Activated CD8-positive, alpha-beta memory T cell treated with anti-CD3 and anti-CD28 coated beads, Interleukin-2, amount 10 ng/mL, durations not matched to agents 7 days and 5 days (primary cell): Measurements from ENCODE around the gene RBM19. TPM values are rescaled to one million over a fixed set of nuclear protein-coding genes. Genes with fewer than 3 reads are reported as not detected.

Experiments used
- ATAC-seq: fragments of 150-1000 bp; cut with Tn5 transposase; one replicate; pipeline ENCODE4 v1.10.0; 2021; ENCODE audit warnings: moderate library complexity
- CTCF ChIA-PET: fragments of 350-600 bp; sonication (Branson Sonifier 250); formaldehyde crosslinking; loops from one replicate; lab custom pipeline; 2021; ENCODE audit warnings: antibody characterized with exemption; lab: Charles Lee
- DNase-seq: peaks from one replicate; pipeline ENCODE4 v3.0.0-alpha.2; 2020
- H3K27ac Mint-ChIP-seq: one replicate; pipeline ENCODE4 v1.8.0; 2021; ENCODE audit warnings: mild to moderate bottlenecking, mixed read lengths
- H3K27me3 Mint-ChIP-seq: one replicate; pipeline ENCODE4 v1.8.0; 2021; ENCODE audit warnings: mixed read lengths
- H3K36me3 Mint-ChIP-seq: one replicate; pipeline ENCODE4 v1.8.0; 2021; ENCODE audit warnings: mild to moderate bottlenecking, mixed read lengths
- H3K4me1 Mint-ChIP-seq: one replicate; pipeline ENCODE4 v1.8.0; 2021; ENCODE audit warnings: mixed read lengths
- H3K4me3 Mint-ChIP-seq: one replicate; pipeline ENCODE4 v1.8.0; 2021; ENCODE audit warnings: mild to moderate bottlenecking, moderate library complexity, mixed read lengths
- H3K9me3 Mint-ChIP-seq: one replicate; pipeline ENCODE4 v1.8.0; 2022; ENCODE audit warnings: low read depth, mixed read lengths
- total RNA-seq, 2 experiments: library from RNA; stranded (reverse); gene quantifications; one replicate each; pipeline ENCODE4 v1.2.3, GENCODE V29; 2021

The RBM19 gene
- total RNA-seq, 2 experiments from 2014 or later: 39.8 to 55.7 TPM

DNA sequence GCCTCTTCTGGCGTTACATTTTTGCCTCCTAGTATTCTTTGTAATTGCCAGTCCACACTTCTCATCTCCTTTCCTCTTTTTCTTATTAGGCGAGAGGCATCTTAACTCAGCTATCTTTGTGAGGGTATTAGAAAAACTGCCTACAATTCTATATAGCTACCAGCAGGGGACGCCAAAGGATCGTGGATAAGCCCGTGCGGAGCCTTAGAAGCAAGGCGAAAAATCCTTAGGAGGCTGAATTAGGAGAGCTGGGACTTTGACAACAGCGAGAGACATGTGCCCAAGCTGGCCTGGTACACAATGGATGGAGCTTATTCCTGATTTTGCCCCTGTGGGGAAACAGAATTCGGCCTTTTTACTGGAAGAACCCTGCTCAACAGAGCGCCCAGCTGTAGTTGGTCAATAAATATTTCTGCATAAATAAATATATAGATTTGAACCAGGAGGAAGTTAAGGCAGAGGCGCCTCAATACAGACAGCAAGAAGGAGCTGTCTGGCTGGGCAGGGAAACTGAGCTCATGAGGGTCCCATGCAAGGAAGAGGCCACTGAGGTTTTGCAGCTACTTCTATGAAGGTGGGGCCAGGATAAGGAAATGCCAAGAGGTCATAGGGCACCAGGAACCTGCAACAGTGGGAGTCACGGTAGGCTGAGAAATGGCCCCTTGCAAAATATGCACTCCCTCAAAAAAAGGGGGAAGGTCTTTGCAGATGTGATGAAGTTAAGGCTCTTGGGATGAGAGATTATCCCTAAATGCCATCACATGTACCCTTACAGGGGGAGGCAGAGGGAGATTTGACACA lies 14.6 kb upstream of the RBM19 start:
- no peak for DNase-seq
- CTCF ChIA-PET: interaction anchor here (0.5 to 3.6 kb wide), 18 partner anchors 9 to 1937 kb away, joined by 3 to 32 read pairs (median 3); partner anchors contain the start of gene RBM19
- peaks cover 3% of the 10 kb centered on the region for H3K27me3 Mint-ChIP-seq
- H3K4me1 Mint-ChIP-seq: no peaks in the 10 kb centered on the region
- no peaks in the 10 kb centered on the region for H3K36me3 Mint-ChIP-seq
- ATAC-seq: no peak
- H3K4me3 Mint-ChIP-seq: no peak overlapping the region
- no peaks in the 10 kb centered on the region for H3K9me3 Mint-ChIP-seq
- H3K27ac Mint-ChIP-seq: no peak overlapping the region

DNA sequence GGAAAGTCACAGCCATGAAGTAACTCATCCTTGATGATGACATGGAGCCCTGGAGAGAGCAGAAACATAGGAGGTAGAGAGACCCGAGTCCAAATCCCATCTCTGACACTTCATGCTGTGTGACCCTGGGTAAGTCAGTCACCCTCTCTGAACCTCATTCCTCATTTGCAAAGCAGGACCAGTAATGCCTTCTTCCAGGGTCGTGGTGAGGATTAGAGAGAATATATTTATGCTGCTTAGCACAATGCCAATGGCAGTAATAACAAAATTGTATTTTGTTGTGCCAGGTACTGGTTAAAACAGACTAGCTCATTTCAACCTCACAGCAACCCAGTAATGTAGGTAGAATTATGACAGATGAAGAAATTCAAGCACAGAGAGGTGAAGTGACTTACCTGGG lies 13.9 kb upstream of the RBM19 start:
- no peaks in the 10 kb centered on the region for H3K4me1 Mint-ChIP-seq
- no peaks in the 10 kb centered on the region for H3K36me3 Mint-ChIP-seq
- no peak overlapping the region for H3K27ac Mint-ChIP-seq
- peaks cover 6% of the 10 kb centered on the region for H3K27me3 Mint-ChIP-seq
- ATAC-seq: no peak
- no peak for DNase-seq
- no peaks in the 10 kb centered on the region for H3K9me3 Mint-ChIP-seq
- no peak overlapping the region for H3K4me3 Mint-ChIP-seq
- CTCF ChIA-PET: interaction anchor here (0.5 to 3.6 kb wide), 16 partner anchors 8 to 1938 kb away, joined by 3 to 32 read pairs (median 3); partner anchors contain the start of gene RBM19

DNA sequence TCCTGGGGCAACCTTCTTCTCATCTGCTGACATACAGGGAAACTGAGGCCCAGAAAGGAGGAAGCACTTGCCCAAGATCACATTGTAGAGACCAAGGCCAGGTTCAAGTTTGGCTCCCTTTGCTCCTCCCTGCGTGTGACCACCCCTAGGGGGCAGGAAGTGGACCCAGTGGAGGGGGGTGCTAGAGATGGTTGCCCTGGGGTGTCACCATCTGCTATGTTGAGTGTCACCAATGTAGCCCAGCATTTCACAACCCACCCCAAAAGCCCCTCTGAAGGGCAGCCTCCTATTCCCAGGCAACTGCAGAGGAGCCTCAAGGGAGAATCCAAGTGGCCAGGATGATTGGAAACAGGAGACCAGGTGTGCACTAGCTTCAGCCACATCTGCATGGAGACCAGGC lies 12.0 kb upstream of the RBM19 start:
- CTCF ChIA-PET: no interaction called here
- H3K27me3 Mint-ChIP-seq: peaks cover 19% of the 10 kb centered on the region
- no peak overlapping the region for H3K27ac Mint-ChIP-seq
- DNase-seq (no peak), ATAC-seq (no peak)
- no peaks in the 10 kb centered on the region for H3K36me3 Mint-ChIP-seq
- no peaks in the 10 kb centered on the region for H3K9me3 Mint-ChIP-seq
- H3K4me1 Mint-ChIP-seq: peaks cover 2% of the 10 kb centered on the region
- no peak overlapping the region for H3K4me3 Mint-ChIP-seq

DNA sequence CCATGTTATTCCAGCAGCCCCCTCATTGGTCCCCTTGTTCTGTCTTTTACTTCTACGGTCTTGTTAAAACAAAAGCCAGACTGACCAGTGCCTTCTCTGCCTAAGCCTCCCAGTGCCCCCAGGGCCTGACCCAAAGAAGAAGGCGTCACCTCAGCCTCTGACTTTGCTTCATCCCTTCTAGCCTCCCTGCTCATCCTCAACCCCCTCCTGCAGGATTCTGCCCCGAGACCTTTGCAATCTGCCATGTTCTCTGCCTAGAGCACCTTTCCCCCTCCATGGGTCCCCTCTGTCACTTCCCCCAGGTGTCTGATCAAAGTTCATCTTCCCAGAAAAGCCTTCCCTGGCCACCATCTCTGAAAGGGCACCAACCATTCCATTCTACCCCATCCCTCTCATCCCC lies 7.9 kb upstream of the RBM19 start:
- CTCF ChIA-PET: no interaction called here
- peaks cover 2% of the 10 kb centered on the region for H3K4me1 Mint-ChIP-seq
- no peaks in the 10 kb centered on the region for H3K36me3 Mint-ChIP-seq
- peaks cover 16% of the 10 kb centered on the region for H3K27me3 Mint-ChIP-seq
- ATAC-seq (no peak), DNase-seq (no peak)
- no peak overlapping the region for H3K4me3 Mint-ChIP-seq
- H3K9me3 Mint-ChIP-seq: no peaks in the 10 kb centered on the region
- no peak overlapping the region for H3K27ac Mint-ChIP-seq

DNA sequence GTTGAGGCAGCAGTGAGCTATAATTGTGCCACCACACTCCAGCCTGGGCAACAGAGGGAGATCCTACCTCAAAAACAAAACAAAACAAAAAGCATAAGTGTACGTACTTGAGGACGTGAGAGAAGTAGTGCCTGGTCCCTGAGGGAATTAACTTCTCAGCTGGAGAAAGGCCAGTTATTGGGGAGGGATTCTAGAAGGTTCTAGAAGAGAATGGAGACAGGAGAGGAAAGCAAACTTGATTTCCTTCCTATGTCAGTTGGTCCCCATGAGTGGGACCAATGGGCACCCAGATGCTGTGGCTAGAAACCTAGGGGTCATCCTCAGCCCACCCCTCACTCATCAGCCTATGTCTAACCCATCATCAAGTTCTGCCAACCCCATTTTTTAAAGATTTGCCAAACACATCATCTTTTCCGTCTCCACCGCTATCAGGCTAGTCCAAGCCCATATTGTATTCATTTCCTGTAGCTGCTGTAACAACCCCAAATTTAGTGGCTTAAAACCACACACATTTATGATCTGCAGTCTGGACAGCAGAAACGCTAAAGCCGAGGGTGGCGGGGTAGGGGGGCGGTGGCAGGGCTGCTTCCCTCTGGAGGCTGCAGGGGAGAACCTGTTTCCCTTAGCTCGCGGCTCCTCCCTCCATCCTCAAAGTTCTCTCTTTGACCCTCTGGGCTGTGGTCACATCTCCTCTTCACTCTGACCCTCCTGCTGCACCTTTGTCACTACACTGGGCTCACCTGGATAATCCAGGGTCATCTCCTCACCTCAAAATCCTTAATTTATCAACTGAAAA lies 7.2 kb upstream of the RBM19 start:
- no peak for DNase-seq
- no peaks in the 10 kb centered on the region for H3K36me3 Mint-ChIP-seq
- no peak for ATAC-seq
- H3K4me1 Mint-ChIP-seq: peaks cover 2% of the 10 kb centered on the region
- H3K27ac Mint-ChIP-seq: no peak overlapping the region
- H3K27me3 Mint-ChIP-seq: peaks cover 16% of the 10 kb centered on the region
- H3K4me3 Mint-ChIP-seq: no peak overlapping the region
- CTCF ChIA-PET: no interaction called here
- no peaks in the 10 kb centered on the region for H3K9me3 Mint-ChIP-seq

DNA sequence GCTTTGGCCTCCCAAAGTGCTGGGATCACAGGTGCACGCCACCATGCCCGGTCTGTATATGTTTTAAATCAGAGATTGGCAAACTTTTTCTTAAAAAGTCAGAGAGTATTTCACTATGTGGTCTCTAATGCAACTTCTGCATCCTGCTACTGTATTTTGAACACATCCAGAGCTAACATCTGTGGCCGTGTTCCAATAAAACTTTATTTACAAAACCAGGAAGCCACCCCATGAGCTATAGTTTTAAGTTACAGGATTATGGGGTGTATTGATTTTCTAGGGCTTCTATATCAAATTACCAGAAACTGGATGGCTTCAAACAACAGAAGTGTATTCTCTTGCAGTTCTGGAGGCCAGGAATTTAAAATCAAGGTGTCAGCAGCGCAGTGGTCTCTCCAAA lies 5.3 kb upstream of the RBM19 start:
- Mint-ChIP-seq H3K36me3 (no peaks in the 10 kb centered on the region), H3K27me3 (peaks cover 16% of the 10 kb centered on the region), H3K9me3 (no peaks in the 10 kb centered on the region), H3K4me3 (no peak overlapping the region), H3K4me1 (peaks cover 11% of the 10 kb centered on the region), H3K27ac (no peak overlapping the region)
- no peak for DNase-seq
- CTCF ChIA-PET: interaction anchor here (1.5 kb wide), 1 partner anchor 9 kb away, joined by 6 read pairs; no protein-coding TSS in a partner anchor
- ATAC-seq: no peak

DNA sequence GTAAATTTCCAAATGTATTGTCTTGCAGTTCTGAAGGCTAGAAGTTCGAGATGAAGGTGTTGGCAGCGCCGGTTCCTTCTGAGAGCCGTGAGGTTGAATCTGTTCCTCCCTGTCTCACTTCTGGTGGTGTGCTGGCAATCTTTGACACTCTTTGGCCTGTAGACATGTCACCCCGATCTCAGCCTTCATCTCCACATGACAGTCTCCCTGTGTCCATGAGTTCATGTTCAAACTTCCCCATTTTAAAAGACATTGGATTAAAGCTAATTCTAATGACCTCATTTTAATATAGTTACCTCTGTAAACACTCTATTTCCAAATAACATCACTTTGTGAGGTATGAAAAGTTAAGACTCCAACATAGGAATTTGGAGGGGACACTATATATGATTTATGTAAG lies 4.1 kb upstream of the RBM19 start:
- H3K4me1 Mint-ChIP-seq: peaks cover 19% of the 10 kb centered on the region
- H3K9me3 Mint-ChIP-seq: no peaks in the 10 kb centered on the region
- peaks cover 2% of the 10 kb centered on the region for H3K36me3 Mint-ChIP-seq
- H3K27ac Mint-ChIP-seq: no peak overlapping the region
- ATAC-seq: no peak
- H3K4me3 Mint-ChIP-seq: no peak overlapping the region
- CTCF ChIA-PET: interaction anchor here (1.1 kb wide), 1 partner anchor 13 kb away, joined by 3 read pairs; no protein-coding TSS in a partner anchor
- H3K27me3 Mint-ChIP-seq: peaks cover 14% of the 10 kb centered on the region
- DNase-seq: no peak

DNA sequence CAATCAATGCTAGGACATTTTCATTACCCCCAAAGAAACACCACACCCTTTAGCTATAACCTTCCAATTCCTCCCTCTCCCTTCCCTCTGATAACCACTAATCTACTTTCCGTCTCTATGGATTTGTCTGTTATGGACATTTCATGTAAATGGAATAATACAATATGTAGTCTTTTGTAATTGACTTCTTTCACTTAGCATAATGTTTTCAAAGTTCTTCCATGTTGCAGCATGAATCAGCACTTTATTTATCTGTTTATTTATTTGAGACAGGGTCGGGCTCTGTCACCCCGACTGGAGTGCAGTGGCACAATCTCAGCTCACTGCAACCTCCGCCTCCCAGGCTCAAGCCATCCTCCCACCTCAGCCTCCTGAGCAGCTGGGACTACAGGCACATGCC lies 1.2 kb upstream of the RBM19 start:
- Mint-ChIP-seq H3K27ac (no peak overlapping the region), H3K36me3 (peaks cover 7% of the 10 kb centered on the region), H3K4me3 (no peak overlapping the region), H3K27me3 (no peaks in the 10 kb centered on the region), H3K4me1 (peaks cover 41% of the 10 kb centered on the region), H3K9me3 (no peaks in the 10 kb centered on the region)
- ATAC-seq (no peak), DNase-seq (no peak)
- CTCF ChIA-PET: interaction anchor here (1.4 to 3.5 kb wide), 2 partner anchors 14 to 541 kb away, joined by 7 to 32 read pairs; no protein-coding TSS in a partner anchor

DNA sequence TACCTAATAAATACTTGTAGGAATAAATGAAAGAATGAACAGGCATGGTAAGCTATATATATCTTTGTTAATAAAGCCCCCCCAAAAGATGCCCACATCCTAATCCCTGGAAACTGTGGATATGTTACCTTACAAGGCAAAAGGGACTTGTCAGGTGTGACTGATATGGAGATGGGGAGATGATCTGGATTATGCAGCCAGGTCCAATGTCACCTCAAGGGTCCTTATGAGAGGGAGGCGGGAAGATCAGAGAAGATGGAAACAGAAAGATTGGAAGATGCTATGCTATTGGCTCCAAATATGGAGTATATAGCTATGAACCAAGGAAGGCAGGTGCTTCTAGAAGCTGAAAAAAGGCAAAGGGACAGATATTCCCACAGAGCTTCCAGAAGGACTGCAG lies 3.4 kb downstream of the RBM19 start:
- Mint-ChIP-seq H3K4me1 (peaks cover 50% of the 10 kb centered on the region), H3K27ac (peak overlapping the region; percentile 92), H3K36me3 (peaks cover 23% of the 10 kb centered on the region), H3K9me3 (no peaks in the 10 kb centered on the region), H3K27me3 (no peaks in the 10 kb centered on the region), H3K4me3 (no peak overlapping the region)
- ATAC-seq (no peak), DNase-seq (no peak)
- CTCF ChIA-PET: interaction anchor here (1.5 to 1.8 kb wide), 2 partner anchors 18 to 546 kb away, joined by 4 to 5 read pairs; no protein-coding TSS in a partner anchor

DNA sequence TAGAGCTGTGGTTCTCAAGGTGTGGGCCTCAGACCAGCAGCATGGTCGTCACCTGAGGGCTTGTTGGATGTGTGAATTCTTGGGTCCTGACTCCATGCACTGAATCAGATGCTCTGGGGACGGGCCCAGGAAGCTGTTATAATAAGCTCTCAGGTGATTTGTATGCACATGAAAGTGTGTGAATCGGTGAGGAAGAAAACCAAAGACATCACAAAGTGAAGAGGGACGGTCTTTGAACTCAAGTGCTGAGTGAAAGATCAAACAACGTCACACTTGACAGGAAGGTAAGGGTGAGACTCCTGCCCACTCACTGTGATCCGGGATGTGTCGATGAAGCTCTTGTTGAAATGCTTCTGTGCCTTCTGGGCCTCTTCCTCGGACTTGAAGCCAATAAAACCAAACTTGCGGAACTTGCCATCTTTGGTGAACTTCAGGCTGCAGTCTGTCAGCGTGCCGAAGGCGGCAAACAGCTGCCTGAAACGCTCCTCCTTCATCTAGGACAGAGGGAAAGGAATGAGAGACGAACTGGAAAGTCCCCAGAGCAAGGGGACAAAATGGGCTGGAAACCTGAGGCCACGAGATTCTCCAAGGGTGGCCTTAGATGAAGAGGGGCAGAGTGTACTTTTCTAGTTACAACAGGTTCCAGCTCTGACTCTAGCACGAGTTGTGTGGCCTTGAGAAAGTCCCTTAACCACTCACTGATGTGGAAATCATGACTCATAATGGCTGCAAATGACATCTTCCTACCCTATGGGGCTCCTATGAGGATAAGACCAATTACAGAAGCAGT lies 4.0 kb downstream of the RBM19 start:
- Mint-ChIP-seq H3K36me3 (peaks cover 23% of the 10 kb centered on the region), H3K4me1 (peaks cover 47% of the 10 kb centered on the region), H3K27ac (peak overlapping the region; percentile 92), H3K27me3 (no peaks in the 10 kb centered on the region), H3K4me3 (peak overlapping the region; percentile 36), H3K9me3 (no peaks in the 10 kb centered on the region)
- ATAC-seq (peak; percentile 56), DNase-seq (peak; percentile 69)
- CTCF ChIA-PET: interaction anchor here (1.5 to 1.8 kb wide), 2 partner anchors 18 to 547 kb away, joined by 4 to 5 read pairs; no protein-coding TSS in a partner anchor

DNA sequence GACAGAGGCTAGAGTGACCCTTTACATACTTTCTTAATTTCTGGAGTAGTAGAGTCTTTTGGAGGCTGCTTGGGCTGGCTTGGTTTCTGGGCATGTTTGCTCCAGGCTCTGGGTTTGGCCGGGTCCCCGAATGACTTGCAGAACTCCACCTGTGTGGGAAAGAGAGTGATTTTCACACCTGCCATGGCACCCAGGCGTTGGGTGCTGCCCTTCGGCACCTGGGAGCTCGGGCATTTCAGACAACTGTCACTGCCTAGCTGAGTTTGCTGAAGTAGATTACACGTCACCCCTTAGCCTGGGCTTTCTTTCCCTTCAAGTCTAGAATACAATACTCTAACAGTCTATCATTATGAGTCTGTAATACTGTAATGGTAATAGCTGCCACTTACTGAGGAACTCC lies 6.1 kb downstream of the RBM19 start:
- Mint-ChIP-seq H3K27me3 (no peaks in the 10 kb centered on the region), H3K4me3 (no peak overlapping the region), H3K36me3 (peaks cover 28% of the 10 kb centered on the region), H3K4me1 (peaks cover 33% of the 10 kb centered on the region), H3K27ac (no peak overlapping the region), H3K9me3 (no peaks in the 10 kb centered on the region)
- DNase-seq (no peak), ATAC-seq (no peak)
- CTCF ChIA-PET: no interaction called here

DNA sequence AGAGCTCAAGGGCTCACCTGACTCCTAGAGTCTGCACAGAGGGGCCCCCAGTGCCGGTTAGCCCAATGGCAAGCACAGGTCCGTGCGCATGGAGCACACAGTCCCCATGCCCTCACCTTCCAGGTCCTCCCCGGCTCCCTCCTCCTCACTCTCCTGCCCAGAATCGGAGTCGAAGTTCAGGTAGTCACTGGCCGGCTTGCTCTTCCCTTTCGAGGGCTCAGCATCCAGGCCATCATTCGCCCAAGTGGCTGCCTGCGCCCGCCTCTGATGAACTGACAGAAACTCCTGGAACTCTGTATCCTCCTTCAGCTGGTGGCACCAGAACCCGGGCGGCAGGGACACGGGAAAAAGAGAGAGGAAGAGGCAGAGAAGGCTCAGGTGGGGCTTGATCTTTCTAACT lies 7.0 kb downstream of the RBM19 start:
- no peaks in the 10 kb centered on the region for H3K27me3 Mint-ChIP-seq
- no peak for ATAC-seq
- H3K36me3 Mint-ChIP-seq: peaks cover 28% of the 10 kb centered on the region
- CTCF ChIA-PET: interaction anchor here (0.9 kb wide), 1 partner anchor 21 kb away, joined by 3 read pairs; no protein-coding TSS in a partner anchor
- DNase-seq: no peak
- no peaks in the 10 kb centered on the region for H3K9me3 Mint-ChIP-seq
- H3K4me3 Mint-ChIP-seq: no peak overlapping the region
- H3K4me1 Mint-ChIP-seq: peaks cover 25% of the 10 kb centered on the region
- H3K27ac Mint-ChIP-seq: no peak overlapping the region

DNA sequence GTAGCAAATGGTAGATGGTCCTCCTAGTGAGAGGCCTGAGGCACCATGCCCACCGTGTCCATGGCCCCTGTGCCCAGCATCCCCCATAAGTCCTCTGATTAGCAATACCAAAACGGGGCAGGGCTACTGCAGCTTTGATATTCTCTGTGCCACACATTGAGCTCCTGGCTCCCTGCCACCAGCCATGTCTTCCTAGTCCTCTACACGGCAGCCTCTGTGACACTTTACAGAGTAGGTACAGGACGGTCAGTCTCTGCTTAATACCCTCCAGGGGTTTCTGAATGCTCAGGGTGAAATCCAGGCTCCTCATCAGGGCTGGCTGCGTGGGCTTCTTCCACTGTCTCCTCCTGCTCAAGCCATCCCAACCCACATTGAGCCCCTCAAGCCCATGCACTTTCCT lies 8.0 kb downstream of the RBM19 start:
- ATAC-seq: no peak
- DNase-seq: no peak
- no peaks in the 10 kb centered on the region for H3K27me3 Mint-ChIP-seq
- peaks cover 23% of the 10 kb centered on the region for H3K36me3 Mint-ChIP-seq
- H3K9me3 Mint-ChIP-seq: no peaks in the 10 kb centered on the region
- H3K4me1 Mint-ChIP-seq: peaks cover 16% of the 10 kb centered on the region
- no peak overlapping the region for H3K27ac Mint-ChIP-seq
- CTCF ChIA-PET: no interaction called here
- no peak overlapping the region for H3K4me3 Mint-ChIP-seq
